ENCODE data around the gene KCNK5.

Gene KCNK5

GRCh38 chr6:39240155-39240757 lies 11.0 kb upstream of the KCNK5 start:
- no peak for DNase-seq

- DNase-seq: no peak
Measured at GRCh38 chr6:39239527-39240154, 10.4 kb upstream of the KCNK5 start.

- no peak for DNase-seq
Measured at GRCh38 chr6:39236742-39237141, 7.5 kb upstream of the KCNK5 start.

GRCh38 chr6:39233333-39233732 lies 4.1 kb upstream of the KCNK5 start:
- no peak for DNase-seq

- DNase-seq: no peak
Measured at GRCh38 chr6:39231521-39232243, 2.4 kb upstream of the KCNK5 start.

GRCh38 chr6:39230654-39231035 lies 1.4 kb upstream of the KCNK5 start:
- no peak for DNase-seq

- no peak for DNase-seq
Measured at GRCh38 chr6:39228111-39228971, 934 bp downstream of the KCNK5 start.

- DNase-seq: no peak
Measured at GRCh38 chr6:39227476-39227875, 1.8 kb downstream of the KCNK5 start.

- DNase-seq: no peak
Measured at GRCh38 chr6:39226639-39227329, 2.5 kb downstream of the KCNK5 start.

- no peak for DNase-seq
Measured at GRCh38 chr6:39225946-39226437, 3.3 kb downstream of the KCNK5 start.

- no peak for DNase-seq
Measured at GRCh38 chr6:39225543-39225942, 3.7 kb downstream of the KCNK5 start.

- DNase-seq: no peak
Measured at GRCh38 chr6:39224523-39225182, 4.6 kb downstream of the KCNK5 start.

GRCh38 chr6:39224011-39224410 lies 5.3 kb downstream of the KCNK5 start:
- DNase-seq: no peak

GRCh38 chr6:39223555-39223954 lies 5.7 kb downstream of the KCNK5 start:
- DNase-seq: no peak

- DNase-seq: no peak
Measured at GRCh38 chr6:39223061-39223460, 6.2 kb downstream of the KCNK5 start.

- DNase-seq: no peak
Measured at GRCh38 chr6:39221779-39222641, 7.3 kb downstream of the KCNK5 start.

GRCh38 chr6:39221115-39221514 lies 8.2 kb downstream of the KCNK5 start:
- DNase-seq: no peak

- DNase-seq: no peak
Measured at GRCh38 chr6:39218868-39219567, 10.3 kb downstream of the KCNK5 start.

GRCh38 chr6:39217177-39217864 lies 12.0 kb downstream of the KCNK5 start:
- no peak for DNase-seq
